ENCODE results near the gene PAPPA. TPM values are rescaled to one million over a fixed set of nuclear protein-coding genes. Genes with fewer than 3 reads are reported as not detected.

PAPPA gene
- total and polyA plus RNA-seq, 2 of the 8 experiments (the other 6 are each of a cell fraction or from before 2014, with no cell fraction given), result 0.18 to 0.63 TPM

DNA sequence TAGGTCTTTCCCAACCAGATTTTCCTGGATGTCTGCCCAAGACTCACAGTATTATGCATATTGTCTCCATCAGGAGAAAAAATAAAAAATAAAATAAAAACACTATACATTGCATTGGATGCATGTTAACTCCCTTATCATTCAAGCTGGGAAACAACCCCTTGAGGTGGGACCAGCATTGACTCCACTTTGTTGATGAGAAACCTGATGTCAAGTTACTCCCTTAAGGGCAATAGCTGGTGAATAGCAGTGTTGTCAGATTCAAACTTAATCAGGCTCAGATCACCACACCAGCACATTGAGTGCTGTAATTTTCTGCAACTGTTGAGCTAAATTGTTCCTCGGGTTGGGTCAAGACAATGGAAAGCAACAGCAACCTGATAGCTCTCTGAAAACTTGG, 269.6 kb downstream of the PAPPA start:
- Histone ChIP-seq H2BK120ac (replicated peaks; ENCODE audit: low read depth, low read length) (no peak overlapping the region), H3K14ac (ENCODE audit: insufficient read length) (no peak overlapping the region), H3K9me3 (ENCODE audit: insufficient read depth in 2 of 2, low read depth in 1 of 2, low read length in 1 of 2) (no peaks in the 10 kb centered on the region), H4K20me1 (replicated peaks in 1 of 2; ENCODE audit: control insufficient read depth in 1 of 2, insufficient read depth in 2 of 2, low read length in 2 of 2) (no peaks in the 10 kb centered on the region), H2BK12ac (ENCODE audit: low read depth, low read length) (no peak overlapping the region), H2AFZ (ENCODE audit: low read length) (no peak overlapping the region), H3K23me2 (ENCODE audit: low read depth, low read length) (no peaks in the 10 kb centered on the region), H2AK5ac (ENCODE audit: low read depth, low read length) (no peak overlapping the region), H3K4me1 (replicated peaks in 1 of 4; ENCODE audit: control insufficient read depth in 3 of 4, insufficient read depth in 4 of 4, low read length in 3 of 4) (no peaks in the 10 kb centered on the region), H3K4me2 (ENCODE audit: insufficient read depth in 1 of 2, low read depth in 2 of 2, low read length in 2 of 2) (no peak overlapping the region), H3K4ac (replicated peaks; ENCODE audit: insufficient read length, low read depth, low read length) (no peak overlapping the region), H4K8ac (ENCODE audit: extremely low read depth, insufficient read depth, low read length) (no peak overlapping the region), H3K27ac (ENCODE audit: low read depth, low read length) (no peak overlapping the region), H3K56ac (replicated peaks; ENCODE audit: insufficient read length, low read depth, low read length) (no peak overlapping the region), H2BK20ac (ENCODE audit: low read length) (no peak overlapping the region), H4K91ac (replicated peaks; ENCODE audit: insufficient read length, low read length) (no peak overlapping the region), H3K18ac (ENCODE audit: extremely low read depth, low read length) (no peak overlapping the region), H2BK15ac (ENCODE audit: low read length) (no peak overlapping the region), H3K79me1 (ENCODE audit: low read depth, low read length) (no peaks in the 10 kb centered on the region), H3K9ac (replicated peaks in 1 of 4; ENCODE audit: extremely low read depth in 1 of 4, low read depth in 3 of 4, low read length in 3 of 4) (no peak overlapping the region), H4K5ac (ENCODE audit: insufficient read length, low read depth, low read length) (no peak overlapping the region), H3K4me3 (ENCODE audit: extremely low read depth in 1 of 4, insufficient read depth in 2 of 4, low read depth in 3 of 4, low read length in 4 of 4) (no peak overlapping the region), H2BK5ac (ENCODE audit: low read depth, low read length) (no peak overlapping the region; the same call in 1 of the 2 replicates), H3K79me2 (ENCODE audit: control insufficient read depth in 1 of 2, insufficient read depth in 2 of 2, low read length in 2 of 2) (no peaks in the 10 kb centered on the region), H3K27me3 (replicated peaks in 1 of 4; ENCODE audit: control insufficient read depth in 3 of 4, extremely low read depth in 1 of 4, insufficient read depth in 3 of 4, low read length in 3 of 4) (no peaks in the 10 kb centered on the region), H3K23ac (ENCODE audit: insufficient read length) (no peak overlapping the region), H3K36me3 (ENCODE audit: control insufficient read depth in 2 of 4, insufficient read depth in 4 of 4, low read length in 3 of 4) (no peaks in the 10 kb centered on the region)
- CTCF ChIA-PET (ENCODE audit: partially characterized antibody), result interaction anchor here (0.6 to 2.8 kb wide), 7 partner anchors 11 to 829 kb away, joined by 3 to 10 read pairs (median 3); no protein-coding TSS in a partner anchor
- POLR2A ChIA-PET (ENCODE audit: partially characterized antibody), result no interaction called here
- 85% methylated on average over 1 of the region's 1 CpG; no CpG with 5 or more reads in 1 of the 2 experiments for WGBS, 2 experiments (ENCODE audit: extremely low coverage in 1 of 2, insufficient coverage in 1 of 2, insufficient read length in 1 of 2, insufficient replicate concordance in 2 of 2, low coverage in 1 of 2, low lambda C conversion rate in 2 of 2, missing lambda C conversion rate in 1 of 2)
- FAIRE-seq (no peak), DNase-seq (ENCODE audit: low read depth in 1 of 2, low spot score in 2 of 2) (no peak)
- TF ChIP-seq E2F6 (IDR thresholded peaks at IDR 0.05) (no peak), SP2 (IDR thresholded peaks at IDR 0.05; ENCODE audit: low read length) (no peak), POLR2A (IDR thresholded peaks at IDR 0.05; ENCODE audit: control extremely low read depth in 1 of 2, low read depth in 2 of 2, low read length in 2 of 2) (no peak), SP1 (IDR thresholded peaks at IDR 0.05; ENCODE audit: low read depth, low read length) (no peak), TBP (IDR thresholded peaks at IDR 0.05; ENCODE audit: low read depth, low read length) (no peak), SIRT6 (IDR thresholded peaks at IDR 0.05; ENCODE audit: low read length) (no peak), SRF (IDR thresholded peaks at IDR 0.05; ENCODE audit: low read depth, low read length) (no peak), NRF1 (IDR thresholded peaks at IDR 0.05; ENCODE audit: low read depth, low read length) (no peak), KDM4A (IDR thresholded peaks at IDR 0.05; ENCODE audit: low read depth, low read length, severe bottlenecking) (no peak), CHD2 (IDR thresholded peaks at IDR 0.05; ENCODE audit: low read length) (no peak), YY1 (IDR thresholded peaks at IDR 0.05; ENCODE audit: low read depth, low read length) (no peak), TAF7 (optimal IDR thresholded peaks at IDR 0.05; ENCODE audit: borderline replicate concordance, low read depth, low read length) (no peak), CEBPB (IDR thresholded peaks at IDR 0.05; ENCODE audit: low read depth, low read length) (no peak), TAF1 (IDR thresholded peaks at IDR 0.05; ENCODE audit: low read depth, low read length) (no peak), POU5F1 (IDR thresholded peaks at IDR 0.05; ENCODE audit: low read depth, low read length) (no peak), SIX5 (IDR thresholded peaks at IDR 0.05; ENCODE audit: low read depth, low read length) (no peak), CHD1 (IDR thresholded peaks at IDR 0.05; ENCODE audit: low read depth, low read length) (no peak)

Measured in H1 (cell line).